Pancreas (tissue), 10 donors: ENCODE results near the gene ADGRV1. TPM values are rescaled to one million over a fixed set of nuclear protein-coding genes. Genes with fewer than 3 reads are reported as not detected.

Experiments used
- ATAC-seq, 4 donors: fragments of 200-7000 bp; cut with Tn5 transposase; one replicate each; pipeline versions ENCODE4 v1.8.0 to v1.9.1; 2020; ENCODE audit warnings: mild to moderate bottlenecking in 4 of 4, moderate library complexity in 4 of 4
- DNase-seq, 6 donors: peaks; one replicate each; pipeline ENCODE4 v3.0.0-alpha.2; 2020
- FAIRE-seq: peaks from 2 replicates; lab custom pipeline; 2012; peaks lifted over from hg19 to GRCh38; lab: Jason Lieb, UNC
- H3K27ac ChIP-seq, 4 donors: fragments of 200-600 bp; sonication (generic); 1 replicate in 3 of 4; 2 replicates in 1 of 4; pipeline versions ENCODE4 v1.5.0 to v1.8.0; 2020
- H3K27me3 ChIP-seq, 4 donors: fragments of 200-600 bp; one replicate each; pipeline ENCODE4 v1.8.0; 2021
- H3K36me3 ChIP-seq, 3 donors: fragments of 200-600 bp; sonication (generic) in 1 of 3; one replicate each; pipeline versions ENCODE4 v1.5.0 to v1.8.0; 2020 to 2021
- H3K4me1 ChIP-seq, 3 donors: fragments of 200-600 bp; one replicate each; pipeline ENCODE4 v1.8.0; 2021
- H3K4me3 ChIP-seq, 4 donors: fragments of 200-600 bp; sonication (generic) in 2 of 4; one replicate each; pipeline versions ENCODE4 v1.5.0 to v1.8.0; 2020 to 2021
- H3K9me3 ChIP-seq, 4 donors: fragments of 200-600 bp; one replicate each; pipeline ENCODE4 v1.8.0; 2021
- WGBS, 2 donors: extraction: QIAGEN DNeasy Blood & Tissue Kit; methylation state at CpG; one replicate each; pipeline ENCODE4 v1.1.7; 2013; 5-methylcytosine and 5-hydroxymethylcytosine counted together
- intact Hi-C, 3 donors: fragments of 100-400 bp; cut with DNase I; formaldehyde crosslinking; loops; one replicate each; pipeline versions ENCODE4 v1.11.1 to v1.14.2; 2022
- polyA plus RNA-seq, 2 donors: library from polyadenylated mRNA; stranded (reverse); fragments of 200-250 nt; gene quantifications; one replicate each; pipeline ENCODE4 v1.2.3, GENCODE V29; 2013
- total RNA-seq, 6 donors: library from RNA; stranded (reverse); fragmentation: NEBNext Ultra II Directional in 4 of 6; extraction: Animal tissue kit (Norgen Biotek cat#: 25700) in 4 of 6; gene quantifications; one replicate each; pipeline versions ENCODE4 v1.2.1 to v1.2.4, GENCODE V29; 2021 to 2023
- TF ChIP-seq, protein P1 (sequence below), 4 donors: fragments of 200-600 bp; sonication (generic) in 3 of 4; IDR thresholded peaks; one replicate each; pipeline versions ENCODE4 v1.5.0 to v1.8.0; 2021; ENCODE audit warnings: antibody characterized with exemption in 4 of 4
- donor health status: healthy with polysubstance abuse.
- donor health status: DM: no; HTN: no; CAD: no; lungs with moderate emphysema.
- donor health status: DM: no; HTN: no; CAD: no.
- donor health status: control.
- donor health status: control.
- donor health status: Bipolar disorder and iron deficiency.
- donor health status: DM: yes; HTN: yes; CAD: no.
- donor health status: DM: no; HTN: no; CAD: no.
- donor health status: DM: no; HTN: no; CAD: no.
- donor health status: DM: yes; HTN: yes; CAD: no.

Gene ADGRV1
- total and polyA plus RNA-seq, 8 donors: 3.9 to 6.9 (median 5.4) TPM

DNA sequence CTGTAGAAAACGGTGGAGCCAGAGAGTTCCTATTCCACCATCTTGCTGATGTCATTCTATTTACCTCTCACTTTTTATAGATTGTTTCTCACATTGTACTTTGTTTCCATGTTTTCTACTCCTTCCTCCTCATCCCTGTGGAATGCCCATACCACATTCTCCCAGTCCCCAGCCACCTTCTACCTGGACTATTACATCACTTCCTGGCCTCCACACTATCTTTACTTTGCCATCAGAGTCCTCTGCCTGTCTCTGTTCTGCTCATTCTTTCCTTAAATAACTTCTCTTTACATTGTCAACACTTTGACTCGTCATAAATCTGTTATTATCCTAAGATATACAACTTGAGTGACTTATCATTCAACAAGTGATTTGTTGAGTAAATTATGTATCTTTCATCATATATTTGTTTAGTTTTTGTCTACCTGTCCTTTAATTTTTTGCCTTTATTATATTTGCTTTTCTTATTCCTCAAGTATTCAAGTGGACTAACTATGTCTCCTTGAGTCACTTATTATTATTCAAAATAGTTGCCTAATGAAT, 182.5 kb downstream of the ADGRV1 start:
- no peak overlapping the region for H3K27ac ChIP-seq
- 57 to 60% methylated on average over 2 of the region's 2 CpGs for WGBS, 2 donors
- intact Hi-C loops: no loop called here
- H3K27me3 ChIP-seq: no peaks in the 10 kb centered on the region
- H3K36me3 ChIP-seq: no peaks in the 10 kb centered on the region
- DNase-seq (no peak), FAIRE-seq (no peak), ATAC-seq (no peak)
- no peaks in the 10 kb centered on the region for H3K4me1 ChIP-seq
- TF ChIP-seq, protein P1, sequence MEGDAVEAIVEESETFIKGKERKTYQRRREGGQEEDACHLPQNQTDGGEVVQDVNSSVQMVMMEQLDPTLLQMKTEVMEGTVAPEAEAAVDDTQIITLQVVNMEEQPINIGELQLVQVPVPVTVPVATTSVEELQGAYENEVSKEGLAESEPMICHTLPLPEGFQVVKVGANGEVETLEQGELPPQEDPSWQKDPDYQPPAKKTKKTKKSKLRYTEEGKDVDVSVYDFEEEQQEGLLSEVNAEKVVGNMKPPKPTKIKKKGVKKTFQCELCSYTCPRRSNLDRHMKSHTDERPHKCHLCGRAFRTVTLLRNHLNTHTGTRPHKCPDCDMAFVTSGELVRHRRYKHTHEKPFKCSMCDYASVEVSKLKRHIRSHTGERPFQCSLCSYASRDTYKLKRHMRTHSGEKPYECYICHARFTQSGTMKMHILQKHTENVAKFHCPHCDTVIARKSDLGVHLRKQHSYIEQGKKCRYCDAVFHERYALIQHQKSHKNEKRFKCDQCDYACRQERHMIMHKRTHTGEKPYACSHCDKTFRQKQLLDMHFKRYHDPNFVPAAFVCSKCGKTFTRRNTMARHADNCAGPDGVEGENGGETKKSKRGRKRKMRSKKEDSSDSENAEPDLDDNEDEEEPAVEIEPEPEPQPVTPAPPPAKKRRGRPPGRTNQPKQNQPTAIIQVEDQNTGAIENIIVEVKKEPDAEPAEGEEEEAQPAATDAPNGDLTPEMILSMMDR (IDR thresholded peaks at IDR 0.05): no peak
- no peaks in the 10 kb centered on the region for H3K9me3 ChIP-seq
- no peak overlapping the region for H3K4me3 ChIP-seq

DNA sequence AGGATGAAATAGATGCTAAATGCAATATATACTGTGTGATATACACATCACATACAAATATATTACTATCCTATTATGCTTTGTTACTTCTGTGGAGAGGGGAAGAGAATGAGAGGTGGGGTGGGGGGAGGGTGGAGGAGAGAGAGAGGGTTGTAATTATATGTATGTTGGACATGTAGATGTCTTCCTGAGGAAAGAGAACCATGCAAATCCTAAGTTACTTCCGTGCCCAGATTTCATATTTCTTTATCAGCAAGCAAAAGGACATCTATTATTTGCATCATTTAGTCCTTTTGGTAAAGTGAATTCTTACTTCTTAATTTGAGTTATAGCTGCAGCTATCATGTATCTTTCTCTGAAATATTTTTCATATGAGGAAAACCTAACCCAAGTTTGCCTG, 187.5 kb downstream of the ADGRV1 start:
- TF ChIP-seq, protein P1 (IDR thresholded peaks at IDR 0.05): no peak
- intact Hi-C loops: no loop called here
- DNase-seq (no peak), ATAC-seq (no peak), FAIRE-seq (no peak)
- WGBS, 2 donors: 100% methylated on average over 1 of the region's 1 CpG
- no peaks in the 10 kb centered on the region for H3K27me3 ChIP-seq
- H3K9me3 ChIP-seq: no peaks in the 10 kb centered on the region
- no peaks in the 10 kb centered on the region for H3K36me3 ChIP-seq
- H3K27ac ChIP-seq: no peak overlapping the region
- no peak overlapping the region for H3K4me3 ChIP-seq
- H3K4me1 ChIP-seq: no peaks in the 10 kb centered on the region

DNA sequence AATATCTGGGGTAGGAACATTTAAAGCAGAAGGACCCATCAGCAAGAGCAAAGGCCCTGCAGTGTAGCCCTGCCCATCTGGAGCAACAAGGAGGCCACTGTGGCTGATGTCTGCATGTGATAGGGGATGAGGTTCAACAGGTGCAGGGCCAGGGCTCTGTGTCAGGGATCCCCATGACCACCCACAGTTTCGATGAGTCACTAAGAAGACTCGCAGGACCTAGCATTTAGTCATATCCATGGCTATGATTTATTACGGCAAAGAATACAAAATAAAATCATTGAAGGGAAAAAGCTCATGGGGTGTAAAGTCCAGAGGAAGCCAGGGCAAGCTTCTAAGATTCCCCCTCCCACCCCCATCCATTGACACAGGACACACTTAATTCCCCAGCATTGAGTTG, 188.6 kb downstream of the ADGRV1 start:
- no peak for ATAC-seq
- no peak for DNase-seq
- no peaks in the 10 kb centered on the region for H3K27me3 ChIP-seq
- H3K4me3 ChIP-seq: no peak overlapping the region
- no peak overlapping the region for H3K27ac ChIP-seq
- H3K36me3 ChIP-seq: no peaks in the 10 kb centered on the region
- no peaks in the 10 kb centered on the region for H3K9me3 ChIP-seq
- WGBS, 2 donors: 63 to 78% methylated on average over 3 of the region's 3 CpGs
- intact Hi-C loops: no loop called here
- no peaks in the 10 kb centered on the region for H3K4me1 ChIP-seq
- TF ChIP-seq, protein P1 (IDR thresholded peaks at IDR 0.05): no peak
- FAIRE-seq: no peak

DNA sequence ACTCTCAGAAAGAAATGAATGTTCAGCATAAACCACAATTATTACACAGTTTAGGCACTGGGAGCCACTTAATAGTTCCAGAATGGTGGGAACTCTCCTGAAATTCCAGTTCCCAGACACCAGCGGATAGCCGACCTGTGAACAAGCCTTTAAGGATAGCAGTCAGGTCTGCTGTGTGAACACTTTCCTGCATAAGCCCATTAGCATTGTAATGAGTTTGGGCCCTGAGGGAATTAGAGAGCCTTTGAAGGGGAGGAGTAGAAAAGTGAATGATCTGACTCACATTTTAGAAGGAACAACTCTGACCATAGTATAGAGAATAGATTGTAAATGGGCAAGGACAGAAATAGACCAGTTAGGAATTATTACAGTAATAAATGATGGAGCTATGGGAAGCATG, 189.1 kb downstream of the ADGRV1 start:
- Histone ChIP-seq H3K36me3 (no peaks in the 10 kb centered on the region), H3K4me3 (no peak overlapping the region), H3K27me3 (no peaks in the 10 kb centered on the region), H3K9me3 (no peaks in the 10 kb centered on the region), H3K4me1 (no peaks in the 10 kb centered on the region), H3K27ac (no peak overlapping the region)
- TF ChIP-seq, protein P1 (IDR thresholded peaks at IDR 0.05): no peak
- ATAC-seq (no peak), FAIRE-seq (no peak), DNase-seq (no peak)
- intact Hi-C loops: no loop called here
- 91% methylated on average over 2 of the region's 2 CpGs for WGBS, 2 donors

DNA sequence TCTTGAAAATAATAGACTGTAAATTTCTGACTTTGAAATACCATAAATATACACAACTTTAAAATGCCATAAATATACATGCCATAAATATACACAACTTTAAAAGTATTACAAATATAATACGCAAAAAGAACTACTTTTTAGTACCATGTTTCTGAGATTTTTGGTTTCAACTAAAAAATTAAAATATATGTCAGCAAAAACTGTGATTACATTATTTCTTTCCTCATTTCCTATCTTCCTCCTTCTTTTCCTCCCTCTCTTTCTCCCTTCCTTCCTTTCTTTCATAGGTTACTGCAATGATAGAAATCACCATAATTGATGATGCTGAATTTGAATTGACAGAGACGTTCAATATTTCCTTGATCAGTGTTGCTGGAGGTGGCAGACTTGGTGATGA, 200.5 kb downstream of the ADGRV1 start:
- Histone ChIP-seq H3K4me3 (no peak overlapping the region), H3K36me3 (no peaks in the 10 kb centered on the region), H3K27me3 (peaks cover 0 to 3% (median 0%) of the 10 kb centered on the region in 4 donors), H3K9me3 (no peaks in the 10 kb centered on the region), H3K4me1 (no peaks in the 10 kb centered on the region), H3K27ac (no peak overlapping the region)
- 90 to 92% methylated on average over 2 of the region's 2 CpGs for WGBS, 2 donors
- no peak for DNase-seq
- intact Hi-C loops: no loop called here
- FAIRE-seq: no peak
- TF ChIP-seq, protein P1 (IDR thresholded peaks at IDR 0.05): no peak
- ATAC-seq: no peak
